ENCODE measurements around the gene GRM1.
"Not testable (repeated sequence)": the region's sequence is repeated elsewhere in the genome, so short reads cannot be mapped to it uniquely, and the experiment has no call there.

Gene GRM1

GRCh38 chr6:146224988-146225387 lies 196.1 kb downstream of the GRM1 start:
- no peak overlapping the region for H3K4me3 ChIP-seq (ENCODE audit: low read depth, low read length)
- TF ChIP-seq CTCF (IDR thresholded peaks at IDR 0.05; ENCODE audit: borderline replicate concordance, insufficient read depth, low read depth, low read length): no peak

DNA sequence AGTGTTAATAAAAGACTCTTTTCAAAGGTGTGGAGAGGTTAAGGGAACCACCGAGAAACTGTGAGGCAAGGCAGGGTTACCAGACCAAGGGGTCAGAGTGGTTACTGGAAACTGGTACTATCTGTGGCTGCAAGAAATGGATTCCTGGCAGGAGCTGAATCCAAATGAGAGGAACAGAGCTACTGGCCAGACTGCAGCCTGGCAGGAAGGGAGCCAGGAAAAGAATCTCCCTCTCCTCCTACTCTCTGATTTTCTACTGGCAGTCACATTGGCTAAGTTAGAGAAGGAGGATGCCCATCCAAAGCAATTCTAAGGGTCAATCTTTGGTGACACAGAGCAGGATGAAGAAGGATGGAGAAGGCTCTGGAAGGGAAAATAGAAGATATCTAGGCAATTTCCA lies 211.5 kb downstream of the GRM1 start:
- no peak for TF ChIP-seq CTCF (IDR thresholded peaks at IDR 0.05; ENCODE audit: borderline replicate concordance, insufficient read depth, low read depth, low read length)
- no peak overlapping the region for H3K4me3 ChIP-seq (ENCODE audit: low read depth, low read length)

DNA sequence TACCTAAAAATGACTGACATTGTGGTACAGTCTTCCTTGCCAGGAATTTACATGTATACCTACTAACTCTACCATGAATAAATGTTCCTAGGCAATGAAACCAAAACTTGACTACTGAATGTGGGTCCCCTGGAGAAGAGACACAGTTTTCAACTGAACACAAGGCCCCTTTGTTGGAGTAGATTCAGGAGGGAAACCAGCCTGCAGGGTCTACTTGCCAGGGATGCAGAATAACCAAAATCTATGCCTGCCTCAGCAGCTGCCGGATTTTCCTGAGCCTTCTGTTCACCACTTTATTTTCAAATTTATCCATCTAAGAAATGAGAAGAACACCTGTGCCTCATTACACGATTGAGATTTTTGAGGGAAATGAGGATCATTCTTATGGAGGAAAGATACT lies 211.9 kb downstream of the GRM1 start:
- no peak for TF ChIP-seq CTCF (IDR thresholded peaks at IDR 0.05; ENCODE audit: borderline replicate concordance, insufficient read depth, low read depth, low read length)
- H3K4me3 ChIP-seq (ENCODE audit: low read depth, low read length): no peak overlapping the region

DNA sequence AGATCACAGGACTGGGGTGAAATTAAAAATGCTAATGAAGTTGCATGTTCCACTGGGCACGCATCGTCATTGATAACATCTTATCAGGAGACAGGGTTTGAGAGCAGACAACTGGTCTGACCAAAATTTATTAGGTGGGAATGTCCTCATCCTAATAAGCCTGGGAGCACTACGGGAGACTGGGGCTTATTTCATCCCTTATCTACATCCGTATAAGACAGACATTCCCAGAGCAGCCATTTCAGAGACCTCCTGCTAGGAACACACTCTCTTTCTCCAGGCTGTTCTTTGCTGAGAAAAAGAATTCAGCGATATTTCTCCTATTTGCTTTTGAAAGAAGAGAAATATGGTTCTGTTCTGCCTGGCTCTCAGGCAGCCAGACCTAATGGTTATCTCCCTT lies 214.8 kb downstream of the GRM1 start:
- H3K4me3 ChIP-seq (ENCODE audit: low read depth, low read length): not testable (repeated sequence)

DNA sequence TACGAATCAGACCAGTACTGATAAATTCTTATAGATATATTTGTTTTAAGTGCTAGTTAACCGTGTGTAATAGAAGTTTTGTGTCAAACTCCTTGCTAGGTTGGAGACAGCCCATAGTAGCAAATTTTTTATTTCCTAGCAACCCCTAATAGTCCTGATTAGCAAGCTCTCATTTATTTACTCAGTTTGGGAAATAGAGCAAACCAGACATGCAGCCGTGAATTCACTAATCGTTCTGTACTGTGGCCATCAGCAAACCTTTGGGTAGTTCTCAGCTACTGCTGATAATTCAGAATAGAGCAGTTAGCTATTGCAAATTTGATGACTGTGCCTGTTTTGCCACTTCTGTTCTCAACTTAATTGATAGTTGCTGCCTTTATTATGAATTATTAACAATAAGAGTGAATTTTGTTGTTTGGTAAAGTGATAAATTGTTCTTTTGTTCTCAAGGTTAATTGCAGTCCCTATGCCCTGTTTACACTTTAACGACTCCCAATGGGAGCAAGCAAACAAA lies 215.8 kb downstream of the GRM1 start:
- TF ChIP-seq CTCF (IDR thresholded peaks at IDR 0.05; ENCODE audit: borderline replicate concordance, insufficient read depth, low read depth, low read length): no peak
- no peak overlapping the region for H3K4me3 ChIP-seq (ENCODE audit: low read depth, low read length)

- no peak for TF ChIP-seq CTCF (IDR thresholded peaks at IDR 0.05; ENCODE audit: borderline replicate concordance, insufficient read depth, low read depth, low read length)
- H3K4me3 ChIP-seq (ENCODE audit: low read depth, low read length): no peak overlapping the region
These were observed 217.2 kb downstream of the GRM1 start for GRCh38 chr6:146246028-146246427.

GRCh38 chr6:146253691-146254090 lies 224.8 kb downstream of the GRM1 start:
- no peak for TF ChIP-seq CTCF (IDR thresholded peaks at IDR 0.05; ENCODE audit: borderline replicate concordance, insufficient read depth, low read depth, low read length)

DNA sequence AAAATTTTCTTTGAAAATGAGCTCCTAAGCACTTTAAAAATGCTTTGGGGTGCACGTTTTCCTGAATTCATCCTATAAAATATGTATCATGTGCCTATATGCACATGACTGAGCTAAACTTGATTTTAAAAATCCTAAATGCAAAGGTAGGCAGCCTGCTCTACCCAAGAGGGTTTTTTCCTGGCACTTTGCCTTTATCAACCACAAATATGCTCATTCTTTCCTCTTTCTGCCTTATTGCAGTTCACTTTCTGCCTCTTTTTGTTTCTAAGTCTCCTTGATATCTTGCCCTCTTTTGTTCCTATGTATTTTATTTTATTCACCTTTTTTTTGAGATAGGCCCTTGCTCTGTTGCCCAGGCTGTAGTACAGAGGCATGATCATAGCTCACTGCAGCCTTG lies 229.3 kb downstream of the GRM1 start:
- TF ChIP-seq CTCF (IDR thresholded peaks at IDR 0.05; ENCODE audit: borderline replicate concordance, insufficient read depth, low read depth, low read length): no peak
- H3K4me3 ChIP-seq (ENCODE audit: low read depth, low read length): no peak overlapping the region

More at GRCh38 chr6:146253691-146254090, 224.8 kb downstream of the GRM1 start:
- no peak overlapping the region for H3K4me3 ChIP-seq (ENCODE audit: low read depth, low read length)

Measured in GM12875 (cell line).